ENCODE results near the gene PRB2. TPM values are rescaled to one million over a fixed set of nuclear protein-coding genes. Genes with fewer than 3 reads are reported as not detected.
"Not testable (repeated sequence)": the region's sequence is repeated elsewhere in the genome, so short reads cannot be mapped to it uniquely, and the experiment has no call there.

The PRB2 gene
- total and polyA plus RNA-seq, 10 of the 15 experiments (the other 5 are each of a cell fraction or from before 2014, with no cell fraction given) = not detected

GRCh38 chr12:11408096-11408495 lies 12.7 kb upstream of the PRB2 start (continued):
- TF ChIP-seq MLLT1 (IDR thresholded peaks at IDR 0.05) (no peak), GABPA (IDR thresholded peaks at IDR 0.05; ENCODE audit: low read depth) (no peak), ZNF622 (IDR thresholded peaks at IDR 0.05) (no peak), NR2C2 (IDR thresholded peaks at IDR 0.05; ENCODE audit: borderline replicate concordance, control insufficient read depth, insufficient read length, low read depth) (no peak)

- Histone ChIP-seq H3K4me2 (ENCODE audit: control insufficient read depth, insufficient read depth) (no peak overlapping the region), H3K4me1 (ENCODE audit: control insufficient read depth, insufficient read depth, low read length) (no peaks in the 10 kb centered on the region), H3K9me3 (replicated peaks; ENCODE audit: control insufficient read depth, insufficient read depth, low read length) (no peaks in the 10 kb centered on the region), H4K20me1 (ENCODE audit: control insufficient read depth, insufficient read depth) (no peaks in the 10 kb centered on the region), H3K36me3 (ENCODE audit: control insufficient read depth in 2 of 2, insufficient read depth in 2 of 2, low read length in 1 of 2) (no peaks in the 10 kb centered on the region), H3K27ac (ENCODE audit: control insufficient read depth, insufficient read depth) (no peak overlapping the region), H3K79me2 (ENCODE audit: control insufficient read depth, insufficient read depth, low read length) (no peaks in the 10 kb centered on the region), H3K9ac (ENCODE audit: control insufficient read depth, insufficient read depth, low read length) (no peak overlapping the region), H3K27me3 (replicated peaks in 1 of 2; ENCODE audit: control insufficient read depth in 2 of 2, insufficient read depth in 2 of 2, low read length in 1 of 2) (peaks cover 0 to 2% of the 10 kb centered on the region in 2 experiments; a peak in 2 of 4 replicates), H2AFZ (ENCODE audit: control insufficient read depth, low read depth, low read length) (no peak overlapping the region), H3K4me3 (no peak overlapping the region)
- POLR2A ChIA-PET = no interaction called here
- no peak for ATAC-seq
- RAD21 ChIA-PET (ENCODE audit: unreplicated experiment) = no interaction called here
- no peak for FAIRE-seq
- TF ChIP-seq RAD51 (IDR thresholded peaks at IDR 0.05) (no peak), YBX1 (IDR thresholded peaks at IDR 0.05) (no peak), SUPT20H (IDR thresholded peaks at IDR 0.05; ENCODE audit: borderline replicate concordance, control insufficient read depth, low read depth, low read length) (no peak), NR2F1 (conservative IDR thresholded peaks at IDR 0.05) (no peak), HSF1 (IDR thresholded peaks at IDR 0.05; ENCODE audit: low read depth, low read length) (no peak)
- in situ Hi-C loops (cut with MboI) (loop anchor here (5.0 kb wide), 1 partner anchor 50 kb away; no protein-coding TSS in a partner anchor), intact Hi-C loops (cut with micrococcal nuclease; ENCODE audit: unreplicated experiment) (no loop called here)
- WGBS (ENCODE audit: insufficient coverage, insufficient replicate concordance, low lambda C conversion rate, missing lambda C conversion rate) = 0% methylated on average over 1 of the region's 1 CpG
- CTCF ChIA-PET = no interaction called here
- no TSS peak for BruUV-seq (replicated peaks)
- SMC1A ChIA-PET (ENCODE audit: uncharacterized antibody, unreplicated experiment) = no interaction called here
- no peak for DNase-seq (ENCODE audit: low read depth, low spot score)
Observed at GRCh38 chr12:11397366-11397765, 2.0 kb upstream of the PRB2 start.

- DNase-seq (ENCODE audit: low read depth, low spot score); H3K4me2 ChIP-seq (ENCODE audit: control insufficient read depth, insufficient read depth); SMC1A ChIA-PET (ENCODE audit: uncharacterized antibody, unreplicated experiment); H2AFZ ChIP-seq (ENCODE audit: control insufficient read depth, low read depth, low read length); H3K79me2 ChIP-seq (ENCODE audit: control insufficient read depth, insufficient read depth, low read length); H4K20me1 ChIP-seq (ENCODE audit: control insufficient read depth, insufficient read depth); H3K27me3 ChIP-seq (replicated peaks in 1 of 2; ENCODE audit: control insufficient read depth in 2 of 2, insufficient read depth in 2 of 2, low read length in 1 of 2); CTCF ChIA-PET; H3K4me3 ChIP-seq; RAD21 ChIA-PET (ENCODE audit: unreplicated experiment); H3K27ac ChIP-seq (ENCODE audit: control insufficient read depth, insufficient read depth); H3K4me1 ChIP-seq (ENCODE audit: control insufficient read depth, insufficient read depth, low read length); POLR2A ChIA-PET; in situ Hi-C loops (cut with MboI); ATAC-seq; H3K9ac ChIP-seq (ENCODE audit: control insufficient read depth, insufficient read depth, low read length); H3K36me3 ChIP-seq (ENCODE audit: control insufficient read depth in 2 of 2, insufficient read depth in 2 of 2, low read length in 1 of 2); FAIRE-seq; intact Hi-C loops (cut with micrococcal nuclease; ENCODE audit: unreplicated experiment); H3K9me3 ChIP-seq (replicated peaks; ENCODE audit: control insufficient read depth, insufficient read depth, low read length); BruUV-seq (replicated peaks): not testable (repeated sequence)
- WGBS (ENCODE audit: insufficient coverage, insufficient replicate concordance, low lambda C conversion rate, missing lambda C conversion rate) = 42% methylated on average over 2 of the region's 3 CpGs
Observed at GRCh38 chr12:11391456-11391855, 3.9 kb downstream of the PRB2 start.
